Keratinocyte (primary cell): ENCODE data around the gene FAT1. TPM values are rescaled to one million over a fixed set of nuclear protein-coding genes. Genes with fewer than 3 reads are reported as not detected.

ENCODE experiments used
- DNase-seq: peaks from one replicate; pipeline ENCODE4 v3.0.0-alpha.2; 2011; ENCODE audit warnings: low read depth, missing footprints, low spot score
- FAIRE-seq: peaks from 2 replicates; lab custom pipeline; 2011; peaks lifted over from hg19 to GRCh38; lab: Jason Lieb, UNC
- H2AFZ ChIP-seq: 2 replicates; pipeline ENCODE4 v1.6.0; 2012; ENCODE audit warnings: low read length, control low read depth, inconsistent platforms; ENCODE audit not compliant: control insufficient read depth
- H3K27ac ChIP-seq: 2 replicates; pipeline ENCODE4 v1.5.1; 2011; ENCODE audit warnings: low read length; ENCODE audit not compliant: control insufficient read depth, insufficient read depth
- H3K27me3 ChIP-seq: 3 replicates; pipeline ENCODE4 v1.6.0; 2011; ENCODE audit warnings: low read length; ENCODE audit not compliant: control insufficient read depth, insufficient read depth; ENCODE audit errors: extremely low read depth
- H3K36me3 ChIP-seq, 2 experiments: 2 replicates in 1 of 2; 3 replicates in 1 of 2; pipeline ENCODE4 v1.5.1; 2011; ENCODE audit warnings: low read length in 2 of 2, mild to moderate bottlenecking in 1 of 2; ENCODE audit not compliant: control insufficient read depth in 2 of 2, insufficient read depth in 2 of 2; ENCODE audit errors: extremely low read depth in 1 of 2
- H3K4me1 ChIP-seq: 3 replicates; pipeline ENCODE4 v1.5.1; 2011; ENCODE audit warnings: low read length; ENCODE audit not compliant: control insufficient read depth, insufficient read depth; ENCODE audit errors: extremely low read depth
- H3K4me2 ChIP-seq: 3 replicates; pipeline ENCODE4 v1.6.0; 2011; ENCODE audit warnings: low read depth, low read length; ENCODE audit not compliant: control insufficient read depth, insufficient read depth; ENCODE audit errors: extremely low read depth
- H3K4me3 ChIP-seq, 3 experiments: fragments of 200-600 bp in 1 of 3; sonication (generic) in 1 of 3; 2 replicates in 2 of 3; 3 replicates in 1 of 3; pipeline ENCODE4 v1.5.1; 2011 to 2016; ENCODE audit warnings: low read length in 3 of 3, mild to moderate bottlenecking in 3 of 3, control low read depth in 2 of 3, inconsistent platforms in 1 of 3, low read depth in 1 of 3, mixed read lengths in 1 of 3, mixed run types in 1 of 3, moderate library complexity in 1 of 3; ENCODE audit not compliant: control insufficient read depth in 2 of 3, insufficient read depth in 2 of 3; ENCODE audit errors: extremely low read depth in 1 of 3
- H3K79me2 ChIP-seq: 2 replicates; pipeline ENCODE4 v1.6.0; 2012; ENCODE audit warnings: low read length; ENCODE audit not compliant: control insufficient read depth, insufficient read depth
- H3K9ac ChIP-seq: 3 replicates; pipeline ENCODE4 v1.6.0; 2011; ENCODE audit warnings: low read length; ENCODE audit not compliant: control insufficient read depth, insufficient read depth; ENCODE audit errors: extremely low read depth
- H3K9me1 ChIP-seq: 3 replicates; pipeline ENCODE4 v1.6.0; 2011; ENCODE audit warnings: low read length; ENCODE audit not compliant: control insufficient read depth, insufficient read depth; ENCODE audit errors: extremely low read depth
- H3K9me3 ChIP-seq: 2 replicates; pipeline ENCODE4 v1.5.1; 2012; ENCODE audit warnings: low read depth, low read length; ENCODE audit not compliant: control insufficient read depth
- H4K20me1 ChIP-seq: 3 replicates; pipeline ENCODE4 v1.6.0; 2011; ENCODE audit warnings: low read length; ENCODE audit not compliant: control insufficient read depth, insufficient read depth; ENCODE audit errors: extremely low read depth
- EZH2 ChIP-seq: IDR thresholded peaks from one replicate; pipeline ENCODE4 v1.6.1; 2012; ENCODE audit warnings: inconsistent platforms, mild to moderate bottlenecking, low read length, moderate library complexity
- dilution Hi-C: fragments of 300-500 bp; cut with MboI; formaldehyde crosslinking; loops from one replicate; pipeline ENCODE4 v1.7.0; 2020; ENCODE audit warnings: low sequenced_read_pairs; ENCODE audit not compliant: extremely low pct_ligation_motif_present
- polyA plus RNA-seq, 5 experiments: library from polyadenylated mRNA; depleted of rRNA in 3 of 5; stranded (reverse) in 3 of 5; stranded (forward) in 1 of 5; unstranded in 1 of 5; fragments of >200 nt; gene quantifications; 1 replicate in 1 of 5; 2 replicates in 3 of 5; 3 replicates in 1 of 5; pipeline versions ENCODE4 v1.2.1 to v1.2.3, GENCODE V29; 2011 to 2012; ENCODE audit warnings: missing spikeins in 2 of 5, low read depth in 1 of 5, low replicate concordance in 1 of 5
- TF ChIP-seq, protein P1 (sequence below), 3 experiments: IDR thresholded peaks in 1 of 3; conservative IDR thresholded peaks in 1 of 3; optimal IDR thresholded peaks in 1 of 3; 2 replicates in 2 of 3; 3 replicates in 1 of 3; pipeline versions ENCODE3 to v1.5.1; 2011; ENCODE audit warnings: low read length in 3 of 3, mild to moderate bottlenecking in 3 of 3, moderate library complexity in 2 of 3, control low read depth in 1 of 3, inconsistent platforms in 1 of 3; ENCODE audit not compliant: insufficient read depth in 2 of 3; ENCODE audit errors: extremely low read depth in 1 of 3

The FAT1 gene
- polyA plus RNA-seq, 1 donor (not counting 4 experiments of a cell fraction or from before 2014, with no cell fraction given), result 329 TPM

- Histone ChIP-seq H3K27me3 (no peaks in the 10 kb centered on the region), H3K27ac (no peak overlapping the region), H3K36me3 (peaks cover 46 to 72% of the 10 kb centered on the region in 2 experiments), H4K20me1 (peaks cover 20% of the 10 kb centered on the region), H3K79me2 (peaks cover 79% of the 10 kb centered on the region), H3K9me3 (no peaks in the 10 kb centered on the region), H3K4me2 (no peak overlapping the region), H2AFZ (no peak overlapping the region), H3K9ac (no peak overlapping the region), H3K4me1 (no peaks in the 10 kb centered on the region), H3K4me3 (no peak overlapping the region), H3K9me1 (no peaks in the 10 kb centered on the region)
- TF ChIP-seq EZH2, result no peak
- TF ChIP-seq, protein P1, sequence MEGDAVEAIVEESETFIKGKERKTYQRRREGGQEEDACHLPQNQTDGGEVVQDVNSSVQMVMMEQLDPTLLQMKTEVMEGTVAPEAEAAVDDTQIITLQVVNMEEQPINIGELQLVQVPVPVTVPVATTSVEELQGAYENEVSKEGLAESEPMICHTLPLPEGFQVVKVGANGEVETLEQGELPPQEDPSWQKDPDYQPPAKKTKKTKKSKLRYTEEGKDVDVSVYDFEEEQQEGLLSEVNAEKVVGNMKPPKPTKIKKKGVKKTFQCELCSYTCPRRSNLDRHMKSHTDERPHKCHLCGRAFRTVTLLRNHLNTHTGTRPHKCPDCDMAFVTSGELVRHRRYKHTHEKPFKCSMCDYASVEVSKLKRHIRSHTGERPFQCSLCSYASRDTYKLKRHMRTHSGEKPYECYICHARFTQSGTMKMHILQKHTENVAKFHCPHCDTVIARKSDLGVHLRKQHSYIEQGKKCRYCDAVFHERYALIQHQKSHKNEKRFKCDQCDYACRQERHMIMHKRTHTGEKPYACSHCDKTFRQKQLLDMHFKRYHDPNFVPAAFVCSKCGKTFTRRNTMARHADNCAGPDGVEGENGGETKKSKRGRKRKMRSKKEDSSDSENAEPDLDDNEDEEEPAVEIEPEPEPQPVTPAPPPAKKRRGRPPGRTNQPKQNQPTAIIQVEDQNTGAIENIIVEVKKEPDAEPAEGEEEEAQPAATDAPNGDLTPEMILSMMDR (optimal IDR thresholded peaks at IDR 0.05 in 1 of 3, IDR thresholded peaks at IDR 0.05 in 1 of 3, conservative IDR thresholded peaks at IDR 0.05 in 1 of 3; ENCODE audit: extremely low read depth in 1 of 3, insufficient read depth in 2 of 3, low read length in 3 of 3), result no peak
- dilution Hi-C loops, result no loop called here
- DNase-seq, result no peak
- no peak for FAIRE-seq
These were observed 89.0 kb downstream of the FAT1 start for GRCh38 chr4:186634591-186635128.

DNA sequence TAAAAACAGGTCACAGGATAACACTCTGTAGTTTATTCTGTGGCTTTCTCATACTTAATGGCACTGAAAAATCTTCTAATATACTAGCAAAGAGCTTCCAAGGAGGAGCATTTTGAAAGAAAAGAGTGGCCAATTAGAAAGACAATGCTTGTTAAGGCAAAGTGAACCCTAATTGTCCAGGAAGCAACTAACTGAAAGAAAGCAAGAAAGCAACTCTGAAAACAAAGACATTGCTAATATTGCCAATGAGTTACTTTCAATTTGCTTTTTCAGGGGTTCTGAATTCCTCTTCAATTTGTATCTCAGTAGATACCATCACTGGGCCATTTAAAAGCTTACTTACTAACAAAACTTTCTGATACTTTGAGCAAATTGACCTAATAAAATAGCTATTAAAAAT is 89.8 kb downstream of the FAT1 start:
- Histone ChIP-seq H3K27me3 (no peaks in the 10 kb centered on the region), H4K20me1 (peaks cover 22% of the 10 kb centered on the region), H3K4me1 (no peaks in the 10 kb centered on the region), H3K27ac (no peak overlapping the region), H2AFZ (no peak overlapping the region), H3K4me3 (no peak overlapping the region), H3K9me3 (no peaks in the 10 kb centered on the region), H3K36me3 (peaks cover 46 to 74% of the 10 kb centered on the region in 2 experiments), H3K9me1 (no peaks in the 10 kb centered on the region), H3K4me2 (no peak overlapping the region), H3K79me2 (peaks cover 75% of the 10 kb centered on the region), H3K9ac (no peak overlapping the region)
- TF ChIP-seq EZH2, result no peak
- TF ChIP-seq, protein P1 (optimal IDR thresholded peaks at IDR 0.05 in 1 of 3, IDR thresholded peaks at IDR 0.05 in 1 of 3, conservative IDR thresholded peaks at IDR 0.05 in 1 of 3; ENCODE audit: extremely low read depth in 1 of 3, insufficient read depth in 2 of 3, low read length in 3 of 3), result no peak
- FAIRE-seq (no peak), DNase-seq (no peak)
- dilution Hi-C loops, result no loop called here
